Liver (tissue), 3 donors: ENCODE data around the gene KAT2A.

ENCODE experiments used
- CTCF ChIP-seq: fragments of 150-350 bp; IDR thresholded peaks from 2 replicates; pipeline ENCODE4 v1.5.1; 2017; ENCODE audit warnings: improper control_type of control experiment, low read depth, low read length; ENCODE audit not compliant: missing input control
- MAX ChIP-seq: IDR thresholded peaks from 2 replicates; pipeline ENCODE4 v1.6.1; 2016; ENCODE audit warnings: antibody characterized with exemption
- REST ChIP-seq: IDR thresholded peaks from 2 replicates; pipeline ENCODE4 v1.6.1; 2016; ENCODE audit warnings: antibody characterized with exemption, mild to moderate bottlenecking
- TAF1 ChIP-seq: conservative IDR thresholded peaks from 2 replicates; pipeline ENCODE4 v1.6.1; 2016; ENCODE audit warnings: antibody characterized with exemption, mild to moderate bottlenecking
- donor health status: healthy.
- donor health status: healthy.

GRCh38 chr17:42130310-42130936 lies 9.3 kb upstream of the KAT2A start:
- no peak for TF ChIP-seq CTCF
- TF ChIP-seq REST: no peak
- TF ChIP-seq TAF1: no peak
- no peak for TF ChIP-seq MAX
